GM21576 (cell line): ENCODE measurements around the gene CEL.
A peak's percentile ranks its signal among the peaks of the same experiment; 100 is the strongest.

Source experiments
- ATAC-seq: cut with Tn5 transposase; IDR thresholded peaks from one replicate; pipeline ENCODE4 v1.9.1; 2021; ENCODE audit warnings: mild to moderate bottlenecking, moderate library complexity; ENCODE audit not compliant: unreplicated experiment

The CEL gene

GRCh38 chr9:133114886-133115603 lies 53.3 kb downstream of the CEL start:
- ATAC-seq, result no peak

GRCh38 chr9:133115604-133116345 lies 54.0 kb downstream of the CEL start:
- peak; percentile 69 for ATAC-seq

GRCh38 chr9:133116346-133117231 lies 54.8 kb downstream of the CEL start:
- ATAC-seq, result no peak

GRCh38 chr9:133117271-133118178 lies 55.7 kb downstream of the CEL start:
- ATAC-seq, result no peak

- ATAC-seq, result no peak
These were observed 56.4 kb downstream of the CEL start for GRCh38 chr9:133118179-133118520.

GRCh38 chr9:133118568-133118967 lies 56.8 kb downstream of the CEL start:
- no peak for ATAC-seq

GRCh38 chr9:133119103-133119845 lies 57.5 kb downstream of the CEL start:
- no peak for ATAC-seq

GRCh38 chr9:133119846-133120500 lies 58.2 kb downstream of the CEL start:
- no peak for ATAC-seq

GRCh38 chr9:133120501-133121197 lies 58.9 kb downstream of the CEL start:
- ATAC-seq, result no peak
